NCI-H345 treated with DMSO at 0.1 percent for 48 hours (cell line): Measurements from ENCODE around the gene EXOSC1.
"Not testable (repeated sequence)": the region's sequence is repeated elsewhere in the genome, so short reads cannot be mapped to it uniquely, and the experiment has no call there.

Experiments
- DNase-seq: peaks from one replicate; lab custom pipeline; 2025; ENCODE audit not compliant: unreplicated experiment; lab: John Stamatoyannopoulos, UW

EXOSC1 gene

DNA sequence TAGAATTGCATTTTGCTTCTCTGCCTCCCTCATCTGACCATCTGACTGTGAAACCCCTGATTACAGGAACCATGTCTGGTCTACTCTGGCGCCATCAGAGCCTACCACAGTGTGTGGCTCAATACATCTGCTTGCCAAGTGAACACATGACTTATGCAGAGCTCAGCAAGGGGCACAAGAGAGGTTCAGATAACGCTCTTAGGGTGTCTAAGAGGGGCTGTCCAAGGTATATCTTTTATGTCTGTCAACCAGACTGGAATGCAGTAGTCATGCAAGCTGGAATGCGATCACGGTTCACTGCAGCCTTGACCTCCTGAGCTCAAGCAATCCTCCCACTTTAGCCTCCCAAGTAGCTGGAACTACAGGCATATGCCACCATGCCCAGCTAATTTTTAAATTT is 34.4 kb downstream of the EXOSC1 start:
- DNase-seq: no peak

DNA sequence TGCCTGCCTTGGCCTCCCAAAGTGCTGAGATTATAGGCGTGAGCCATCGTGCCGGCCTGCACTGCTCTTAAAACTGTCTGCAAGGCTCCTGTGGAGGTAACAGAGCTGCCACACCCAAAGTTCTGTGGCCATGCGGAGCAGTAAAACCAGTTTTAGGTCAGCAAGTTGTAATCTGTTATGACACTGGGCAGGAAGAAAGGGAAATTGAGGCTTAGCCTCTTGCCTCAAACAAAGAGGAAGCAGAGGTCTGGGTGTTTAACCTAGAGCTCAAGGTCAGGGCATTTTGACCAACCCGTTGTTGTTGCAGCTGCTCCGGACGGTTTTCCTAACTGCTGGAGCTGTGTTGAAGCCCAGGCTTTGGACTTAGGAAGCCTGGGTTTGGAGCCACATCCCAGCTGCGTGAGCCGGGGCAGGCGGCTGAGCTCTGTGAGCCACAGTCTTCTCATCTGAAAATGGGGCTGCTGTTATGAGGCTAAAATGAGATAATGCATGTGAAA is 37.3 kb downstream of the EXOSC1 start:
- DNase-seq: no peak

DNA sequence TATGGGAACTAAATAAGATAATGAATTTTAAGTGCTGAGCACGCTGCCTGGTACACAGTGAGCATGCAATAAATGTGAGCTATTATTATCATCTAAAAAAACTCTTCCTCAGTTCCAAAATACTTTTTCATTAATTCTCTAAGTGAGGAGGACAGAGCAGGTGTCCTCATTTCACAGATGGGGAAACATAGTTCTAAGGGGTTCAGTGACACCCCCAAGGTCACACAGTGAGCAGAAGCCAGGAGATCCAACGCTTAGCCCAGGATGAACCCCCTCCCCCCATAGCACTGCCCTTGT is 37.9 kb downstream of the EXOSC1 start:
- DNase-seq: no peak

DNA sequence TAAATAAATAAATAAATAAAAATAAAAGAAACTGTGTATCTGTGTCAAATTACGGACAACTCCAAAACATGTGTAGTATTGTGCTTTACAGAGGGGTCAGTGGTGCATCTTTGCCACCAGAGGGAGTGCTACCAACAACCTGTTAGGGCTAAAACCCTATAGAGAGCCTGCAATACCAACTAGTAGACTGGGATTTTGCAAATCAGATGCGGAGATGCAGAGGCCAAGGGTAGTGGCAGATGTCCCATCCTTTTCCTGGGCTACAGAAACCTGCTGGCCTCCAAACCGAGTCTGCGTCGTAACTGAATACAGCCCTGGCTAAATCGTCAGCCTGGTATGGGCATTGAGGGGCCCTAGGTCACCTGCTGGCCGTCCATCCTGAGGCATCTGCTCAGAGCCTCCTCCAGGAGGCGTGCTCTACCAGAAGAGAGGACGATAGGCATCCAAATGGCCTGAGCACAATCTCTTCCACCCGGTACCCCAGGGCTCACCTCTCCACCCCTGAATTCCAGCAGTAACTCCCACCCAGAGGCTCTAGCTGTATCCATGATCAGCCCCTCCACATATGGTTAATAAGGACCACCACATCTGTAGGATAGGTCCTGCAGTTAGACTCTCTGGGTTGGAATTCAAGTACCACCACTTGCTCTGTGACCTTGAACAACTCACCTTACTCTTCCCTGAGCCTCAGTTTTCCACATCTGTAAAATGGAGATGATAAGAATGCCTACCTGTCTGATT is 38.4 kb downstream of the EXOSC1 start:
- peak; percentile 56 for DNase-seq

DNA sequence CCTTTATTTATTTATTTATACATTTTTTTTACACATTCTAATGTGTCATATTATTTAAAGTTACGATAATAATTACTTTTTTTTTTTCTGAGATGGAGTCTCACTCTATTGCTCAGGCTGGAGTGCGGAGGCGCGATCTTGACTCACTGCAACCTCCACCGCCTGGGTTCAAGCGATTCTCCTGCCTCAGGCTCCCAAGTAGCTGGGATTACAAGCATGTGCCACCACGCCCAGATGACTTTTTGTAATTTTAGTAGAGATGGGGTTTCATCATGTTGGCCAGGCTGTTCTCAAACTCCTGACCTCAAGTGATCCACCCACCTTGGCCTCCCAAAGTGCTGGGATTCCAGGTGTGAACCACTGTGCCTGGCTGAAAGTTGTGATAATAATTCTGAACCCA is 39.3 kb downstream of the EXOSC1 start:
- not testable (repeated sequence) for DNase-seq

DNA sequence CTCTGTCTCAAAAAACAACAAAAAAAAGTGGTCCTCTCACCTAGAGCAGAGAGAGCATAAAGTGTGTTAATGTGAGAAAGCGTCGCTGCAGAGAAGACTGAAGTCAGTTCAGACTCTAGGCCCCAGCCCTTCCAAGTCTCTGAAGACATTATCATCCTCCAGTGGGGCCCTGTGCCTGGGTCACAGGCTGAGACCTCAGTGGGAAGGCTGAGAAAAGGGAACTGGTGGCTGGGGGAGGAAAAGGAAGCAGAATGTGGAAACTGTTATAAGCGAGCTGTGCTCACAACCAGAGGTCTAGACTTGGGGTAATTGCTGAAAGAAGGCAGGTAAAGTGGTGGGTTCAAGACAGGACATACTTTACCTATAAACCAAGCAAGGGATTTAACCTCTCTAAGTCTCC is 39.7 kb downstream of the EXOSC1 start:
- DNase-seq: no peak

DNA sequence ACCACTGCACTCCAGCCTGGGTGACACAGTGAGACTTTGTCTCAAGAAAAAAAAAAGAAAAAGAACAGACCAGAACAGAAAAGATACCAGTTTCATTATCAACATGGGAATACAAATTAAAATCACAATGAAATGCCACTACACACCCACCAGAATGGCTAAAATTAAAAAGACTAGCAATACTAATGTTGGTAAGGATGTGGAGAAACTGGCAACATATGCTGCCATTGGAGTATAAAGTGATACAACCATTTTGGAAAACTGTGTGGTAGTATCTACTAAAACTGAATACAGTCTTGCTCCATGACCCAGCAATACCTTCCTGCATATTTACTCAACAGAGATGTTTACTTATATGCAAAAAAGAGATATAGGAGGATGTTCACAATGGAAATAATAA is 41.8 kb downstream of the EXOSC1 start:
- DNase-seq: no peak

DNA sequence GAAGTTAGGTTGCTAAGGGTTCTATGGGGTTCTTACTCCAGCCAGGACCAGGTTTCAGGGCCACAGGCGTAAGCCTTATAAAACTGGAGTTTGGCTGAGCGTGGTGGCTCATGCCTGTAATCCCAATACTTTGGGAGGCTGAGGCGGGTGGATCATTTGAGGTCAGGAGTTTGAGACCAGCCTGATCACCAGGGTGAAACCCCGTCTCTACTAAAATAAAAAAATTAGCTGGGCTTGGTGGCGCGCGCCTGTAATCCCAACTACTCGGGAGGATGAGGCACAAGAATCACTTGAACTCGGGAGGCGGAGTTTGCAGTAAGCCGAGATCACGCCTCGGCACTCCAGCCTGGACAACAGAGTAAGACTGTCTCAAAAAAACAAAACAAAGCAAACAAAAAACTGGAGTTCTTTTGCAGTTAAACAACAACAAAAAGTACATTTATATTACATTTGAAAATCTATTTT is 44.3 kb downstream of the EXOSC1 start:
- no peak for DNase-seq

DNA sequence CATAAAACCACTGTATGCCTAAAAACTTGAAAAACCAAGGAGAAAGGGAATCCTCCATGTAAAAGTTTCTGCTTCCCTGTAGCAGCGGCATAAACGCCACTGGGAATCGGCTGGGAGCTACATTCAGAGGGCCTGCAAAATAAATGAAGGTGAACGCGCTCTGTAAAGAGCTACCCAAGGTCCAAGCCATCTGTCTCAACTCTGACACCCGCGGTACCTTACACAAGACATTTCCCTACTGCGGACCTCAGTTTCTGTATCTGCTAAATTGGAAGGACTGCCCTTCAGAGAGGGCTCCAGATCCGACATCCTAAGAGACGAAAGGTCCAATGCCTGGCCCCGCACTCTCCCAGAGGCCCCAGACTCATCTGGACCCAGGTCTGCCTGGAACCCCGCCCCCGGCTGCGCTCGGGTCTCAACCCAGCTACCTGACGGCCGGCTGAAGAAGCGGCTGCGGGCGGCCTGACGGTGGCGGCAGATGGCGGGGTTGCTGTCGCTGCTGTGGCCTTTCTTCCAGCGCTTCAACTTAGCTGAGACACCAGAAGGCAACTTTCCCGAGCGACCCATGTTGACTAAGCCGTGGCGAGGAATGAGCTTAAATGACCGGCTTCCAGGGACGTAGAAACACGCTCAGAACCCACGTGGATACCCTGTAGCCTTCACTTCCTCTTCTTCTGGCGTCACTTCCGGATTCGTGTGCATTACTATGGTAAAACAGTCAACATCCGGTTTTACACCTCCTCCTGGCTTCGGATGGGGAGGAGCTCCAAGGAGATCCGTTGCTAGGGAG is 44.9 kb downstream of the EXOSC1 start, which contains the start of gene RRP12:
Gene RRP12, minus strand, starts transcription at position 676 of the 790 bp plus-strand sequence. Its CDS starts 109 bp downstream, at position 567.
- peak; percentile 84 for DNase-seq

DNA sequence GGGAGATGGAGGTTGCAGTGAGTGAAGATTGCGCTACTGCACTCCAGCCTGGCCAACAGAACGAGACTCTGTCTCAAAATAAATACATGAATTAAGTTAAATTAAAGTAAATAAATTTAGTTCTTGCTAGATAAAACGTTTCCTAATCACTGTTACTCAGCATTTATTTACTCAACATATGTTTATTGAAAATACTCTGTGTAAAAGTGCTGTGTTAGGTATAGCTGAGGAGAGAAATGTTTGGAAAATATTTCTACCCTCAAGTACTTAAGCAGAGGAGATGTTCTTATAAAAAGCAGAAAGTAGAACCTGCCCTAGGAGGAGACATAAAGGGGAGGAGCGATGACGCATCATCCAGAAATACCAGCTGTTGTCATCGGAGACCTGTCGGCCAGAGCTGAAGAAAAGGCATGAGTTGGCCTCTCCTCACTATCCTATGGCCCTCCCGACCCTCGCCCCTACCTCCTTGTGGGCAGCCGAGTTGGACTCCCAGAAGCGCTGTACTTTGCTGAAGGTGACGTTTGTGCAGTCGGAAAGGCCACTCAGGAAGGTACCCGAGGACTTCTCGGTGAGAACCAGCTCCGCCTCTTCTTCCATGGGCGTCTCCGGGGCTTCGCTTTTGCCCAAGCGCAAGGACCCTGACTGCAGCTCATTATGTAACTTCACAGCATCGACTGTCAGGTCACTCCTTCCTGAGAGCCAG is 45.8 kb downstream of the EXOSC1 start:
- DNase-seq: no peak

DNA sequence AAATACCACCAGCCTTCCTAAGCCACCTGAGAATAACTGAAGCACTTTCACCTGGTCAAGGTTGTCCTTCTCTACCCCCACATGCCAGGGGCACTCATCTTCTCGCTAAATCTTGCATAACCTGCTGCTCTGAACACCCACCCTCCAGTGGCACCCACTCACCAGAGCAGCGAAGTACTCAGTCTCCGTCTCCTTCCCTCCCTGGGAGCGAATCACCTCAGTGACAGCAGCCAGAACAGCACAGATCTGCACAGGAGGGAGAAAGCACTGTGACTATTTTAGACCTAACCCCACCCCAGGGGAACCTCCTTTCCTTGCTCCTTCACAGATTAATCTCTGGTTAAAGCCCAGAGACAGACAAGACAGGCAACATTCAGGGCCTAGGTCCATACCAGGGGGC is 49.8 kb downstream of the EXOSC1 start:
- DNase-seq: no peak

DNA sequence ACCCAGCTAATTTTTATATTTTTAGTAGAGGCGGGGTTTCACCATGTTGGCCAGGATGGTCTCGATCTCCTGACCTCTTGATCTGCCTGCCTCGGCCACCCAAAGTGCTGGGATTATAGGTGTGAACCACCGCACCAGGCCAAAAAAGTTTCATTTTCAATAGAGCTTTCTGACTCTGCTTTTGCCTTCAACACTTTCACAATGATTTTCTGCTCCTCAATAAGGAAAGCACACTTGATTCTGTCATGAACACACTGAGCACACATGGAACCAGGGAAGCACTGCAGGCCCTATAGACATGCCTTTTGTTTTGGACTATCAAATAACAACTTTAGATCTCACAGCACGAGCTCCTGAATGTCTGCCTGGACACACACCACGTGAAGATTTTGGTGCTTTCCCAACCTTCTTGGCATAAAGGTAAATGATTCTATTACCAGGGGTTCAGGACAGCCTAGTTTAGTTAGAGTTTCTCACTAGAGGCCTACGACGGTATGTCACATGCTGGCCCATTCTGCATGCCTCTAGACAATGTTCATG is 52.7 kb downstream of the EXOSC1 start:
- no peak for DNase-seq

DNA sequence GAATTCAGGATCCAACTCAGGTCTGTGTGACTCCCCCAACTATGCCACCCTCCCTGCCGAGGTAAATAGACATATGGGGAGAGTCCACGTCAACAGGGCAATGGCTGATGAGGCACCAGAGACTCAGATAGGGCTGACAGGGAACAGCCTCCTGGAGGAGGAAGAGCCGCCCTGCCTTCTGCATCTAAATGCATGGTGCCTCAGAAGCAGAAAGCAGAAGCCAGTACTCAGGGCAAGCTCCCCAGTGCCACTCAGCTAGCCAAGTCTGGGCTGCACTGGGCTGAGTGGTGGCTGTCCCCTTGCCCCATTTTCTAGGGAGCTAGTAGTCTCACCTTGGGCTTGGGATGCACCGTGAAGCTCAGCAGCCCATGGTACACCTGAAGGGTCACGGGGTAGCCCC is 55.7 kb downstream of the EXOSC1 start:
- no peak for DNase-seq

DNA sequence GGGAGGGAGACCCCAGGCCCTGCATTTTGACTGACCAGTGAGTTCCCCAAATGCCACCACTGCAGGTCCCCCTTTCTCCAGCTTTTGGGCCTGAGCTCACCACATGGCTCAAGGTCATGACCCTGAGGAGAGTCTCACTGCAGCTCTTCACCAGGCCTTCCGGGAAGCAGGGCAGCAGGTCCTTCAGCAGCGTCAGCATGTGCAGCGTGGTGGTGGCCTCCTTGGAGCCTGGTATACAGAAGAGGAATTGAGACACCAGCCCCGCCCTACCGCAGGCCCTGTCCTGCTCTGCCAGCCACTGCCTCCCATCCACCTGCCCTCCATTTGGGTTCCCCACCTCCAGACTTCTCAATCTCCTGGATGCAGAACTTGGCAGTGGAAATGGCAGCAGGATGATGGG is 57.7 kb downstream of the EXOSC1 start:
- no peak for DNase-seq
